ENCODE data around the gene SAMD10.
"Not testable (repeated sequence)": the region's sequence is repeated elsewhere in the genome, so short reads cannot be mapped to it uniquely, and the experiment has no call there.

SAMD10 gene

DNA sequence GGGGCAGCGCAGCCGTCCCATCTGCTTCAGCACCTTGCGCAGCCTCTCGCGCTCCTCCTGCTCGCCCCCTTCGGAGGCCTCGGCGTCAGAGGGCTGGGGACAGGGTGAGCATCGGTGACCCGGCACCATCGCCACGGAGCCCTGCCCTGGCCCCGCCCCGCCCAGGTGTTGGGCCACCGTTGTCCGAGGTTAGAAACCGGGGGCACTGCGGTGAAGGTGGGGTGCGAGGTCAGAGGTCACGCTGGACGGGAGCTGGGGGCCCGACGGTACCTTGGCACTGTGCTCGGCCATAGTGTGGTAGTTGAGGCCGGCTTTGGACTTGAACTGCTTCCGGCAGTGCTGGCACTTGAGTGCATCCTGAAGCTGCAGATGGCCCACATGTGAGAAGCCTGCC lies 16.1 kb downstream of the SAMD10 start:
- TF ChIP-seq, protein P1, sequence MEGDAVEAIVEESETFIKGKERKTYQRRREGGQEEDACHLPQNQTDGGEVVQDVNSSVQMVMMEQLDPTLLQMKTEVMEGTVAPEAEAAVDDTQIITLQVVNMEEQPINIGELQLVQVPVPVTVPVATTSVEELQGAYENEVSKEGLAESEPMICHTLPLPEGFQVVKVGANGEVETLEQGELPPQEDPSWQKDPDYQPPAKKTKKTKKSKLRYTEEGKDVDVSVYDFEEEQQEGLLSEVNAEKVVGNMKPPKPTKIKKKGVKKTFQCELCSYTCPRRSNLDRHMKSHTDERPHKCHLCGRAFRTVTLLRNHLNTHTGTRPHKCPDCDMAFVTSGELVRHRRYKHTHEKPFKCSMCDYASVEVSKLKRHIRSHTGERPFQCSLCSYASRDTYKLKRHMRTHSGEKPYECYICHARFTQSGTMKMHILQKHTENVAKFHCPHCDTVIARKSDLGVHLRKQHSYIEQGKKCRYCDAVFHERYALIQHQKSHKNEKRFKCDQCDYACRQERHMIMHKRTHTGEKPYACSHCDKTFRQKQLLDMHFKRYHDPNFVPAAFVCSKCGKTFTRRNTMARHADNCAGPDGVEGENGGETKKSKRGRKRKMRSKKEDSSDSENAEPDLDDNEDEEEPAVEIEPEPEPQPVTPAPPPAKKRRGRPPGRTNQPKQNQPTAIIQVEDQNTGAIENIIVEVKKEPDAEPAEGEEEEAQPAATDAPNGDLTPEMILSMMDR (IDR thresholded peaks at IDR 0.05; ENCODE audit: borderline replicate concordance, control extremely low read depth, extremely low read depth, insufficient read depth, missing control alignments) = no peak
- in situ Hi-C loops (cut with MboI; ENCODE audit: low sequenced_read_pairs, unreplicated experiment) = no loop called here
- DNase-seq (ENCODE audit: low spot score) = no peak

DNA sequence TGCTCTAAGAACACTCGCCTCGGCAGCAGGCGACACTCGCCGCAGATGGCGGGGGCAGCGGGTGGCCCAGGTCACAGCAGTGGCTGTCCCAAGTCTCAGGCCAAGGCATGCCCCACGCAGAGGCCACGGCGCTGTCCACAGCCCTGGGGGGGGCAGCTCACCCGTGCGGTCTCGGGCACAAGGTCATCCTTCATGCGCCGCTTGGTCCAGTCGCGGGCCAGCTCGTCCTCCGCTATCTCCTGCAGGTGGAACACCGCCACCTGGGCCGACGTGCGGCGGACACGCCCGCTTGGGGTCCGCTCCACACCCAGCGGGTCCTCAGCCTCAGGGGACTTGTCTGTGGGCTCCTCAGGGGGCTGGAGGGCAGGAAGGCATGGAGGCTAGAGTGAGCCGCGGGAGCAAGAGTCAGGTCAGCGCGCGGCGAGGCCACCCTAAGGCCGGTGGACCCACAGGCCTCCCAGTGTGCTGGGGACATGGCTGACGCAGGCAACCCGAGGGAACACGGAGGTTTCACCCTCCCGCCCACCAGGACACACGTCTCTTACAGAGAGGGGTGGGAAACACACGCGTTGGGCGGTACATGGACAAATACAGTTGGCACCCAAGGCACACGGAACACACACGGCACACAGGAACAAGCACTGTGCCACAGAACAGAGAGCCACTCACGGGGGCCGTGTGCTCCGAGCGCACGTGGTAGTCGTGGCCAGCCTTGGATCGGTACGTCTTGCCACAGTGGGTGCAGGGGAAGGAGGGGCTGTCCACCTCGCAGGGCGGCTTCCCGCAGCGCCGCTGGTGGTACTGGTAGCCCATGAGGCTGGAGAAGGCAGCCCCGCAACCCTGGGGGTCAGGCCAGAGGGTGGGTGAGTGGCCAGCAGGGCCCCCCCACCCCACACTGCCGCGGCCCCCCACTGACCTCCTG lies 16.8 kb downstream of the SAMD10 start:
- in situ Hi-C loops (cut with MboI; ENCODE audit: low sequenced_read_pairs, unreplicated experiment) = no loop called here
- TF ChIP-seq, protein P1 (IDR thresholded peaks at IDR 0.05; ENCODE audit: borderline replicate concordance, control extremely low read depth, extremely low read depth, insufficient read depth, missing control alignments) = no peak
- no peak for DNase-seq (ENCODE audit: low spot score)

DNA sequence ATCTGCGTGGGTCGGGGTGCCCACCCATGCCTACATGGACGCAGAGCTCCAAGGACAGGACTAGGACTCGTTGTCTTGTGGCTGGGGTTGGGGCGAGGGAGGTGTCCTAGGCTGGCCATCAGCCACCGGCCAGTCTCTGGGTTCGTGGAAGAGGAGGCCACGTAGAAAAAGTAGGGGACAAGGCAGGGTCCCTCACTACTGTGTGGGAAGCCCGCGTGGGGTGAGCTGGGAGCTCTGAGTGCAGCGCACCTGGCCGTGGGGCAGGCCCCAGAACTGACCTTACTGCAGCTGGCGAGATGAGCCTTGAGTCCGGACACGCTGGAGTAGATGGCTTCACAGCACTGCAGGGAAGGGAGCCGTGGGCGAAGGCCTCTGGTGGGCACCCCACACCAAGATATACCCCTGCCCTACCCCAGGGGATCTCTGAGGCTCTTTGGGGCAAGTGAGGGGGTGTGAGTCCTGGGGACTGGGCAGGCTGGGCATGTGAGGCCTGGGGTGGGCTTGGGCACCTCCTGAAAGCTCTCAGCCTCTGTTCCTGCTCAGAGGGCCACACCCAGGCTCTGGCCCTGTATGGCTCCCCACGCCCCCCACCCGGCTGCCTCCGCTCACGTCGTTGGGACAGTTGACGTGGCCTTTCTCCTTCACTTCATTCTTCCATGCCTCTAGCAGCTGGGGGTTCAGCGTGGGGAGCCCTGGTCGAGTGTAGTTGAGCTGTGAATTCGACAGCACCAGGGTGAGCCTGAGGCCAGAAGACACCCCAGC lies 17.6 kb downstream of the SAMD10 start:
- in situ Hi-C loops (cut with MboI; ENCODE audit: low sequenced_read_pairs, unreplicated experiment) = no loop called here
- TF ChIP-seq, protein P1 (IDR thresholded peaks at IDR 0.05; ENCODE audit: borderline replicate concordance, control extremely low read depth, extremely low read depth, insufficient read depth, missing control alignments) = no peak
- DNase-seq (ENCODE audit: low spot score) = no peak

DNA sequence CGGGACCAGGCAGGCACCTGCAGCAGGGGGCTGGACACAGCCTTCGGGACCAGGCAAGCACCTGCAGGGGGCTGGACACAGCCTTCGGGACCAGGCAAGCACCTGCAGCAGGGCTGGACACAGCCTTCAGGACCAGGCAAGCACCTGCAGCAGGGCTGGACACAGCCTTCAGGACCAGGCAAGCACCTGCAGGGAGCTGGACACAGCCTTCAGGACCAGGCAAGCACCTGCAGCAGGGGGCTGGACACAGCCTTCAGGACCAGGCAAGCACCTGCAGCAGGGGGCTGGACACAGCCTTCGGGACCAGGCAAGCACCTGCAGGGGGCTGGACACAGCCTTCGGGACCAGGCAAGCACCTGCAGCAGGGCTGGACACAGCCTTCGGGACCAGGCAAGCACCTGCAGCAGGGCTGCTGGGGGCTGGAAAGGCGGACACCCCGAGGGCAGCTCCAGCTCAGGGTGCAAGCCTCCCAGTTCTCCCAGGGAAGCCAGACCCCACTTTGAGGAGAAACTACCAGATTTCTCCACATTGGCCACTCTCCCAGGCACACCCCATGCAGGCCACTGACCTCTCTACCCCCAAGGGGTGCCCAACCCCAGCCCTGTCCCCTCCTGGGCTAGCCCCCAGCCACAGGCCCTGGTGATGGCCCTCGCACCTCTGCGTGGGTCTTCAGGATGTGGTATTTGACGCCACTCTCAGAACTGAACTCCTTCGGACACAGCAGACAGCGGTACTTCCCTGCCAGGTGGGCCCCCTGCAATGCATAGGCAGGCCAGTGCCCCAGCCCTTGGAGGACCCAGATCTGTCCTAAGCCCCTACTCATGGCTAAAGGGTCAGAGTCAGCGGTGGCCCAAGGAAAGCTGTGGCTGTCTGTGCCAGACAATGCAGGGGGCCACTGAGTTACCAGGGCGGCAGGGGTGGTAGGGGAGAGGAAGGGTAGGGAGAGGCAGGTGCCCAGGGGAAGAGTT lies 18.5 kb downstream of the SAMD10 start:
- DNase-seq (ENCODE audit: low spot score); in situ Hi-C loops (cut with MboI; ENCODE audit: low sequenced_read_pairs, unreplicated experiment): not testable (repeated sequence)

DNA sequence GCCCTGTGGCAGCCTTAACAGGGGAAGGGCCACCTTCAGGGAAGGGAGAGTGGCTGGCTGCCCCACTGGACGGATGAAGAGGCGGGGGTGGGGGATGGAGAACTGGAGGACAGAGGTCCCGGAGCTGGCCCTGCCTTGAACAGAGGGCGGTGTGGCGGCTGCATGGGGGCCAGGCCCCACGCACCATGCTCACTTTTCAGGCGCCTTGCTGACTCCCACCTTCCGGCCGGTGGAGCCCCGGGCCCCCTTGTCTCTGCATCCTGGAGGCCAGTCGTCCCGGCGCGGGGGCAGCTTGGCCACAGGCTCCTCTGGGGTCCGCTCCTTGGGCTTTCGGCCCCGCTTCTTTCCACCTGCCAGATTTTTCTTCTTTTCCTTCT lies 19.8 kb downstream of the SAMD10 start:
- in situ Hi-C loops (cut with MboI; ENCODE audit: low sequenced_read_pairs, unreplicated experiment) = no loop called here
- TF ChIP-seq, protein P1 (IDR thresholded peaks at IDR 0.05; ENCODE audit: borderline replicate concordance, control extremely low read depth, extremely low read depth, insufficient read depth, missing control alignments) = no peak

DNA sequence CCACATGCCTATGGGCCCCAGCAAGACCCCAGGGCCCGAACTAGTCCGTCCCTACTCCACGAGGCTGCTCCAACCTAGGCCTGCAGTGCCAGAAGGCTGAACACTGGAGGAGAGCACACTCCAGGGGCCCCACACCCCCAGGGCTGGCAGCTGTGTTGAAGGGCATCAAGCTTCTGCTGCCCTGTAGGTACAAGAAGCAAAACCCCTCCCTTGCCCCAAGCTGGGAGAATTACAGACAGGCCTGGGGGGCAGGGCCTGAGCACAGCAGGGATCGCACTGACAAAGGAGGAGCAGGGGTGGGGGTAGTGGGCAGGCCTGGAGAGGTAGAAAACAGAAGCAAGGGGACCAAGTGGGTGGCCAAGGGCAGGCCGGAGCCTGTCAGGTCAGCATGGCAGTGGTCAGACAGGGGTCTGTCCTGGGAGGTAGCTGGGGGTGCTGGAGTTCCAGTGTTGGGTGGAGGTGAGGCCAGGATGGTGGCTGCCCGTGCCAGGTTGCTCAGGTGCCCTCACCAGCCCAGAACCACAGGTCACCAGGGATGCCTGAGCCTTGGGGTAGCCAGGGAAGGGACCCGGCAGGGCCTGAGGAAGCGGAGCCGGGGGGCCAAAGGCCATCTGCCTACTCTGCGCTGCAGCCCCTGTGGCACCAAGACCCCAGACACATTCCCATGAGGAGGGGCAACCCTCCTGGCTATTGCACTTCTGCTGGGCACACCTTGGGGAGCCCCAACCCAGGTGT lies 20.3 kb downstream of the SAMD10 start:
- no peak for DNase-seq (ENCODE audit: low spot score)
- in situ Hi-C loops (cut with MboI; ENCODE audit: low sequenced_read_pairs, unreplicated experiment) = no loop called here
- TF ChIP-seq, protein P1 (IDR thresholded peaks at IDR 0.05; ENCODE audit: borderline replicate concordance, control extremely low read depth, extremely low read depth, insufficient read depth, missing control alignments) = no peak

More for the DNA sequence above, 19.8 kb downstream of the SAMD10 start:
- no peak for DNase-seq (ENCODE audit: low spot score)
